HepG2 (cell line): ENCODE data around the gene SP110. TPM values are rescaled to one million over a fixed set of nuclear protein-coding genes. Genes with fewer than 3 reads are reported as not detected.

Experiments
- CENPT ChIP-seq: sonication (generic); formaldehyde crosslinking; IDR thresholded peaks from 2 replicates; pipeline ENCODE4 v1.8.0; 2022; ENCODE audit warnings: low read depth, mild to moderate bottlenecking, moderate library complexity, missing genetic modification reagents
- KLF16 ChIP-seq, 2 experiments: sonication (generic) in 1 of 2; formaldehyde crosslinking in 1 of 2; IDR thresholded peaks; 2 replicates each; pipeline versions ENCODE4 v1.6.1 to v1.8.0; 2016 to 2023; ENCODE audit warnings: missing genetic modification reagents in 2 of 2, missing compliant biosample characterization in 1 of 2
- MXI1 ChIP-seq: IDR thresholded peaks from 3 replicates; pipeline ENCODE4 v1.6.1; 2012; ENCODE audit warnings: low read depth, low read length, inconsistent platforms, borderline replicate concordance
- NR3C1 ChIP-seq: sonication (generic); formaldehyde crosslinking; IDR thresholded peaks from 2 replicates; pipeline ENCODE4 v1.4.0; 2020; ENCODE audit warnings: missing genetic modification reagents
- RCOR2 ChIP-seq: IDR thresholded peaks from 2 replicates; pipeline ENCODE4 v1.6.1; 2016; ENCODE audit warnings: missing biosample characterization, missing genetic modification reagents
- TP53 ChIP-seq: sonication (generic); formaldehyde crosslinking; conservative IDR thresholded peaks from 2 replicates; pipeline ENCODE4 v1.4.0; 2020; ENCODE audit warnings: missing genetic modification reagents
- ZBTB20 ChIP-seq: sonication (generic); formaldehyde crosslinking; IDR thresholded peaks from 2 replicates; pipeline ENCODE4 v1.8.1; 2023; ENCODE audit warnings: missing genetic modification reagents, low read depth, mild to moderate bottlenecking, borderline replicate concordance
- ZMYM4 ChIP-seq: sonication (generic); formaldehyde crosslinking; IDR thresholded peaks from 2 replicates; pipeline ENCODE4 v1.8.1; 2023; ENCODE audit warnings: mild to moderate bottlenecking, missing genetic modification reagents
- ZNF224 ChIP-seq: sonication (generic); formaldehyde crosslinking; IDR thresholded peaks from 2 replicates; pipeline ENCODE4 v1.5.0; 2020; ENCODE audit warnings: mild to moderate bottlenecking, missing genetic modification reagents
- ZNF672 ChIP-seq: sonication (generic); formaldehyde crosslinking; IDR thresholded peaks from 2 replicates; pipeline ENCODE4 v1.8.1; 2022; ENCODE audit warnings: missing genetic modification reagents
- polyA plus RNA-seq, 8 experiments: library from polyadenylated mRNA; depleted of rRNA in 3 of 8; stranded (reverse) in 7 of 8; unstranded in 1 of 8; fragments of >200 nt; fragmentation: Illumina TruSeq in 4 of 8; extraction: Trizol in 4 of 8; gene quantifications; 2 replicates each; pipeline versions ENCODE4 v1.2.1 to v1.2.3, GENCODE V29; 2011 to 2016; ENCODE audit warnings: low read depth in 4 of 8, missing spikeins in 1 of 8, mixed read lengths in 1 of 8; ENCODE audit not compliant: insufficient read depth in 1 of 8
- total RNA-seq, 5 experiments: library from RNA; depleted of rRNA; stranded (reverse); fragments of >200 nt; fragmentation: Illumina TruSeq; extraction: Trizol; gene quantifications; 2 replicates each; pipeline ENCODE4 v1.2.3, GENCODE V29; 2016; ENCODE audit warnings: low read depth in 1 of 5
- TF ChIP-seq, protein P1 (sequence below): sonication (generic); IDR thresholded peaks from 2 replicates; pipeline ENCODE4 v1.6.1; 2016; ENCODE audit warnings: low read depth, borderline replicate concordance
- TF ChIP-seq, protein P2 (sequence below): sonication (generic); formaldehyde crosslinking; IDR thresholded peaks from 2 replicates; pipeline ENCODE4 v1.4.0; 2020; ENCODE audit warnings: missing genetic modification reagents
- TF ChIP-seq, protein P3 (sequence below): sonication (generic); formaldehyde crosslinking; IDR thresholded peaks from 2 replicates; pipeline ENCODE4 v1.4.0; 2020; ENCODE audit warnings: missing genetic modification reagents
- TF ChIP-seq, protein P4 (sequence below): sonication (generic); formaldehyde crosslinking; IDR thresholded peaks from 2 replicates; pipeline ENCODE4 v1.8.1; 2023; ENCODE audit warnings: mild to moderate bottlenecking, inconsistent platforms, moderate library complexity, missing genetic modification reagents, borderline replicate concordance
- TF ChIP-seq, protein P5 (sequence below): sonication (generic); formaldehyde crosslinking; IDR thresholded peaks from 2 replicates; pipeline ENCODE4 v1.4.0; 2020; ENCODE audit warnings: mild to moderate bottlenecking, missing genetic modification reagents, borderline replicate concordance

SP110 gene
- total and polyA plus RNA-seq, 2 of the 13 experiments (the other 11 are each of a cell fraction or from before 2014, with no cell fraction given) = 7.9 to 10.4 TPM

DNA sequence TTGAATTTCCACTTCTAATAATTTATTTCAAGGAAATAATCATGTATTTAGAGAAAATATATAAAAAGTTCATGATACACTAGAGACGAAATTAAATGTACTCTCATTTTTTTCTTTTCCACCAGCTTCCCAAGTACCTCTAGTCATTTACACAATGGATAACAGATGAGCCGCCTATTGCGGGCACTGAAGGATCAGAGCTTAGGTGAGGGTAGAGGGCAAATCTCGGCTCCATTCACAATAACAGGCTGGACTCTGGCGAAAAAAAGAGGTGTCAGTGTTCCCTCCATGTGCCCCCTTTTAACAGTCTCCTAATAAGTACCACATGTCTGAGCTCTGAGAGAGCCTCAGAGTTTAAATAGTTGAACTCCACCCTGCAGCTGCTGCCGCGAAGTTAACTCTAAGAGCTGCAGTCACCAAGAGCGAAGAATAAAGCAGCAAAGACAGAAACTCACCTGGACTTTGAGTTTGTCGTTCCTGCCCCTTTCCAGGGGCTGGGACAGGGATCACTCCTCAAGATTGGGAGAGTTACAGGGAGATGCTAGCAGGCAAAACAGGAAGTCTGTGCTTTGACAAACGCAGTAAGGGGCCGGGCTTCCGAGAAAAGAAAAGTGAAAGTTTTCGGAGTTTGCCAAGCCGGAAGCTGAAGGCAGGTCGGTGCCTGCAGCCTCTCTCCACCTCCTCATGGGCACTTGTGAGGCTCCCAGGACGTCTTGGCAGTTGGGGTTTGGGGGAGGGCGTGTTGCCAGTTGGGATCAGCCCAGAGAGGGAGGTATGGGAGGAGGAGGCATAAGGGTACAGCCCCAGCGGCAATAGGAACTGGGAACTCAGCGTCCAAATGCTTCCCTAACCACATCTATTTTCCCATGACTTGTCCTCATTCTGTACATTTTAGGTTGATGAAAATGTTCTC, at the start of gene SP110 (continued):
- TF ChIP-seq ZNF224 (CRISPR knock-in tag) = no peak
- TF ChIP-seq, protein P1, sequence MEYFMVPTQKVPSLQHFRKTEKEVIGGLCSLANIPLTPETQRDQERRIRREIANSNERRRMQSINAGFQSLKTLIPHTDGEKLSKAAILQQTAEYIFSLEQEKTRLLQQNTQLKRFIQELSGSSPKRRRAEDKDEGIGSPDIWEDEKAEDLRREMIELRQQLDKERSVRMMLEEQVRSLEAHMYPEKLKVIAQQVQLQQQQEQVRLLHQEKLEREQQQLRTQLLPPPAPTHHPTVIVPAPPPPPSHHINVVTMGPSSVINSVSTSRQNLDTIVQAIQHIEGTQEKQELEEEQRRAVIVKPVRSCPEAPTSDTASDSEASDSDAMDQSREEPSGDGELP = no peak
- no peak for TF ChIP-seq RCOR2
- no peak for TF ChIP-seq CENPT (CRISPR knock-in tag)
- TF ChIP-seq, protein P2, sequence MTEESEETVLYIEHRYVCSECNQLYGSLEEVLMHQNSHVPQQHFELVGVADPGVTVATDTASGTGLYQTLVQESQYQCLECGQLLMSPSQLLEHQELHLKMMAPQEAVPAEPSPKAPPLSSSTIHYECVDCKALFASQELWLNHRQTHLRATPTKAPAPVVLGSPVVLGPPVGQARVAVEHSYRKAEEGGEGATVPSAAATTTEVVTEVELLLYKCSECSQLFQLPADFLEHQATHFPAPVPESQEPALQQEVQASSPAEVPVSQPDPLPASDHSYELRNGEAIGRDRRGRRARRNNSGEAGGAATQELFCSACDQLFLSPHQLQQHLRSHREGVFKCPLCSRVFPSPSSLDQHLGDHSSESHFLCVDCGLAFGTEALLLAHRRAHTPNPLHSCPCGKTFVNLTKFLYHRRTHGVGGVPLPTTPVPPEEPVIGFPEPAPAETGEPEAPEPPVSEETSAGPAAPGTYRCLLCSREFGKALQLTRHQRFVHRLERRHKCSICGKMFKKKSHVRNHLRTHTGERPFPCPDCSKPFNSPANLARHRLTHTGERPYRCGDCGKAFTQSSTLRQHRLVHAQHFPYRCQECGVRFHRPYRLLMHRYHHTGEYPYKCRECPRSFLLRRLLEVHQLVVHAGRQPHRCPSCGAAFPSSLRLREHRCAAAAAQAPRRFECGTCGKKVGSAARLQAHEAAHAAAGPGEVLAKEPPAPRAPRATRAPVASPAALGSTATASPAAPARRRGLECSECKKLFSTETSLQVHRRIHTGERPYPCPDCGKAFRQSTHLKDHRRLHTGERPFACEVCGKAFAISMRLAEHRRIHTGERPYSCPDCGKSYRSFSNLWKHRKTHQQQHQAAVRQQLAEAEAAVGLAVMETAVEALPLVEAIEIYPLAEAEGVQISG = peak; percentile 40
- peak; percentile 44; the same call in 1 of the 2 replicates for TF ChIP-seq ZMYM4 (CRISPR knock-in tag)
- no peak for TF ChIP-seq NR3C1
- no peak for TF ChIP-seq ZBTB20 (CRISPR knock-in tag)
- peak; percentile 49; the same call in 1 of the 3 replicates for TF ChIP-seq MXI1
- TF ChIP-seq, protein P3, sequence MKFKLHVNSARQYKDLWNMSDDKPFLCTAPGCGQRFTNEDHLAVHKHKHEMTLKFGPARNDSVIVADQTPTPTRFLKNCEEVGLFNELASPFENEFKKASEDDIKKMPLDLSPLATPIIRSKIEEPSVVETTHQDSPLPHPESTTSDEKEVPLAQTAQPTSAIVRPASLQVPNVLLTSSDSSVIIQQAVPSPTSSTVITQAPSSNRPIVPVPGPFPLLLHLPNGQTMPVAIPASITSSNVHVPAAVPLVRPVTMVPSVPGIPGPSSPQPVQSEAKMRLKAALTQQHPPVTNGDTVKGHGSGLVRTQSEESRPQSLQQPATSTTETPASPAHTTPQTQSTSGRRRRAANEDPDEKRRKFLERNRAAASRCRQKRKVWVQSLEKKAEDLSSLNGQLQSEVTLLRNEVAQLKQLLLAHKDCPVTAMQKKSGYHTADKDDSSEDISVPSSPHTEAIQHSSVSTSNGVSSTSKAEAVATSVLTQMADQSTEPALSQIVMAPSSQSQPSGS (CRISPR knock-in tag) = 0 out of 2 replicates have a peak, but pooled peaks have one; percentile 34
- TF ChIP-seq, protein P4, sequence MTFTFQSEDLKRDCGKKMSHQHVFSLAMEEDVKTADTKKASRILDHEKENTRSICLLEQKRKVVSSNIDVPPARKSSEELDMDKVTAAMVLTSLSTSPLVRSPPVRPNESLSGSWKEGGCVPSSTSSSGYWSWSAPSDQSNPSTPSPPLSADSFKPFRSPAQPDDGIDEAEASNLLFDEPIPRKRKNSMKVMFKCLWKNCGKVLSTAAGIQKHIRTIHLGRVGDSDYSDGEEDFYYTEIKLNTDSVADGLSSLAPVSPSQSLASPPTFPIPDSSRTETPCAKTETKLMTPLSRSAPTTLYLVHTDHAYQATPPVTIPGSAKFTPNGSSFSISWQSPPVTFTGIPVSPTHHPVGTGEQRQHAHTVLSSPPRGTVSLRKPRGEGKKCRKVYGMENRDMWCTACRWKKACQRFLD (CRISPR knock-in tag) = peak; percentile 33; the same call in 1 of the 2 replicates
- TF ChIP-seq, protein P5, sequence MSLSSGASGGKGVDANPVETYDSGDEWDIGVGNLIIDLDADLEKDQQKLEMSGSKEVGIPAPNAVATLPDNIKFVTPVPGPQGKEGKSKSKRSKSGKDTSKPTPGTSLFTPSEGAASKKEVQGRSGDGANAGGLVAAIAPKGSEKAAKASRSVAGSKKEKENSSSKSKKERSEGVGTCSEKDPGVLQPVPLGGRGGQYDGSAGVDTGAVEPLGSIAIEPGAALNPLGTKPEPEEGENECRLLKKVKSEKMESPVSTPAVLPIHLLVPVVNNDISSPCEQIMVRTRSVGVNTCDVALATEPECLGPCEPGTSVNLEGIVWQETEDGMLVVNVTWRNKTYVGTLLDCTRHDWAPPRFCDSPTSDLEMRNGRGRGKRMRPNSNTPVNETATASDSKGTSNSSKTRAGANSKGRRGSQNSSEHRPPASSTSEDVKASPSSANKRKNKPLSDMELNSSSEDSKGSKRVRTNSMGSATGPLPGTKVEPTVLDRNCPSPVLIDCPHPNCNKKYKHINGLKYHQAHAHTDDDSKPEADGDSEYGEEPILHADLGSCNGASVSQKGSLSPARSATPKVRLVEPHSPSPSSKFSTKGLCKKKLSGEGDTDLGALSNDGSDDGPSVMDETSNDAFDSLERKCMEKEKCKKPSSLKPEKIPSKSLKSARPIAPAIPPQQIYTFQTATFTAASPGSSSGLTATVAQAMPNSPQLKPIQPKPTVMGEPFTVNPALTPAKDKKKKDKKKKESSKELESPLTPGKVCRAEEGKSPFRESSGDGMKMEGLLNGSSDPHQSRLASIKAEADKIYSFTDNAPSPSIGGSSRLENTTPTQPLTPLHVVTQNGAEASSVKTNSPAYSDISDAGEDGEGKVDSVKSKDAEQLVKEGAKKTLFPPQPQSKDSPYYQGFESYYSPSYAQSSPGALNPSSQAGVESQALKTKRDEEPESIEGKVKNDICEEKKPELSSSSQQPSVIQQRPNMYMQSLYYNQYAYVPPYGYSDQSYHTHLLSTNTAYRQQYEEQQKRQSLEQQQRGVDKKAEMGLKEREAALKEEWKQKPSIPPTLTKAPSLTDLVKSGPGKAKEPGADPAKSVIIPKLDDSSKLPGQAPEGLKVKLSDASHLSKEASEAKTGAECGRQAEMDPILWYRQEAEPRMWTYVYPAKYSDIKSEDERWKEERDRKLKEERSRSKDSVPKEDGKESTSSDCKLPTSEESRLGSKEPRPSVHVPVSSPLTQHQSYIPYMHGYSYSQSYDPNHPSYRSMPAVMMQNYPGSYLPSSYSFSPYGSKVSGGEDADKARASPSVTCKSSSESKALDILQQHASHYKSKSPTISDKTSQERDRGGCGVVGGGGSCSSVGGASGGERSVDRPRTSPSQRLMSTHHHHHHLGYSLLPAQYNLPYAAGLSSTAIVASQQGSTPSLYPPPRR (CRISPR knock-in tag) = no peak
- TF ChIP-seq KLF16 (CRISPR knock-in tag; IDR thresholded peaks at IDR 0.05) = no peak
- TF ChIP-seq ZNF672 (CRISPR knock-in tag) = no peak
- TF ChIP-seq TP53 = no peak
